ENCODE data around the gene CAPN12.

The CAPN12 gene

DNA sequence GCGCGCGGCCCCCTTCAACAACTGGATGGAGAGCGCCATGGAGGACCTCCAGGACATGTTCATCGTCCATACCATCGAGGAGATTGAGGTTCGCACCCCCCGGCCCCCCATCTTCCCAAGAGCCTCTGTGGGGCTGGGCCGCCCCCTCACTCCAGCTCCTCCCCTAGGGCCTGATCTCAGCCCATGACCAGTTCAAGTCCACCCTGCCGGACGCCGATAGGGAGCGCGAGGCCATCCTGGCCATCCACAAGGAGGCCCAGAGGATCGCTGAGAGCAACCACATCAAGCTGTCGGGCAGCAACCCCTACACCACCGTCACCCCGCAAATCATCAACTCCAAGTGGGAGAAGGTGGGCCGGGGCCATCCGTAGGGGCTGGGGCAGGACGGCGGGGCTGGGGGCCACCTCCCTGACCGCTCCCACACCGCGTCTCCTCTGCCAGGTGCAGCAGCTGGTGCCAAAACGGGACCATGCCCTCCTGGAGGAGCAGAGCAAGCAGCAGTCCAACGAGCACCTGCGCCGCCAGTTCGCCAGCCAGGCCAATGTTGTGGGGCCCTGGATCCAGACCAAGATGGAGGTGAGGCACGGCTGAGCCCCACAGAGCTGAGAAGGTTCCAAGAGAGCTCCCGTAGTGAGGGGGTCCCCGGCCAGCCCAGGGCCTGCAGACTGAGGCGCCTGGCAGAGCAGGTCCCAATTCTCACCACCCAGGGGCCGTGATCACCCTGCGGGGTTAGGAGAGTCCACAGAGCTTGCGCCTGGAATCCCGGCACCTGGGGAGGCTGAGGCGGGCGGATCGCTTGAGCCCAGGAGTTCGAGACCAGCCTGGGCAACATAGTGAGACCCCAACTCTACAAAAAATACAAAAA lies 20.1 kb downstream of the CAPN12 start:
- no peak for DNase-seq

DNA sequence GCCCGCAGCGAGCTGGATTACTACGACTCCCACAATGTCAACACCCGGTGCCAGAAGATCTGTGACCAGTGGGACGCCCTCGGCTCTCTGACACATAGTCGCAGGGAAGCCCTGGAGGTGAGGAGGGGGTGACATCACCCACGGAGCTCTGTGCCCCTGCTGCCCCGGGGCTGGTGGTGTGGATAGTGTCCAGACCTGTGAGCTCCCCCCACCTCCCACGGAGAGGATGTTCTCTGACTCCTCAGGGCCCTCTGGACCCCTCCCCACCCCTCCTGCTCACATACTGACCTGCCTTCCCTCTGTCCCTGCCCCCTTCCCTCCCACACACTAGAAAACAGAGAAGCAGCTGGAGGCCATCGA lies 20.7 kb downstream of the CAPN12 start:
- DNase-seq, result no peak

- no peak for DNase-seq
These were observed 21.2 kb downstream of the CAPN12 start for GRCh38 chr19:38722947-38723605.

DNA sequence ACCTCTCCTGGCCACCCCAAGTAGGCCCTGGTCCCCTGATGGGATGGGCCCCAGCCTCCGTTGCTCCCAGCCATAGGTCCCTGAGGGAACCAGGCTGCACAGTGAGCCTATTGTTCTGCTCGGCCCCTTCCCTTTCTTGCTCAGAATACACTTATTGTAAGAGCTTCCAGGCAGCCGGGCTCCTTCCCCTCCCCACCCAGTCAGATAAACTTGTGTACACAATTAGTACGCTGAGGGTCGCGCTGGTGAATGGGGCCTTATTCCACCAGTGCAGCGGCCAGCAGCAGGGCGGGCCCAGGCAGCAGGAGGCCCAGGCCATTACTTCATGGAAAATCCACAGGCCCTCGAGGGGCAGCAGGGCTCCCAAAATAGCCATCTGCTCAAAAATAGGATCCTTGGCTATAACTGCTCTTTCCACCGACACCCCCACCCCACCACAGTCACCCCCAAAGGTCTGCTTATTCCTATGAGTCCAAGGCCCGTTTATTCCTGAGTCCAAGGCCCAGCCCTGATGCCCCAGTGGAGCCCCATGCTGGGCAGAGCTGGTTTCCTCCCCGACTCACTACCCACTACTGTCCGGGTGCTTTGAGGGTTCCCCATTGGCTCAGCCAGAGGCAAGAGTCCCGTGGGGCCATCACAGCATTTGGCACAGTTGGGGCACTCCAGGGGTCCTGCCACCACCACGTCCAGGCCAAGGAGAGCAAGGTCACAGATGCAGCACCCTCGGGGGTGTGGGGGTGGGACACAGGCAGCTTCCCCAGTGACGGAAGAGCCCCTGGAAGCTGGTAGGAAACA lies 22.1 kb downstream of the CAPN12 start:
- no peak for DNase-seq

DNA sequence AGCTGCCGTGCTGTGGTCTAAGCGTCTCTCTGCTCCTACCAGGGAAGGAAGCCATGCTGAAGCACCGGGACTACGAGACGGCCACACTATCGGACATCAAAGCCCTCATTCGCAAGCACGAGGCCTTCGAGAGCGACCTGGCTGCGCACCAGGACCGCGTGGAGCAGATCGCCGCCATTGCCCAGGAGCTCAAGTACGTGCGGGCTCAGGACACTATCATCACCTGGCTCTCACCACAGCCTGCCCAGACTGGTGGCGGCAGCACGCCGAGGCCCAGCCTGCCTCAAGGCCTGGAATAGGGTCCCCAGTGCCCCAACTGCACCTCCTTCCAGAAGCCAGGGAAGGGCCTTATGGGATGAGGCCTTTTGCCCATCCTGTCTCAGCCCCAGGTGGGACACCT lies 22.8 kb downstream of the CAPN12 start:
- DNase-seq, result no peak

DNA sequence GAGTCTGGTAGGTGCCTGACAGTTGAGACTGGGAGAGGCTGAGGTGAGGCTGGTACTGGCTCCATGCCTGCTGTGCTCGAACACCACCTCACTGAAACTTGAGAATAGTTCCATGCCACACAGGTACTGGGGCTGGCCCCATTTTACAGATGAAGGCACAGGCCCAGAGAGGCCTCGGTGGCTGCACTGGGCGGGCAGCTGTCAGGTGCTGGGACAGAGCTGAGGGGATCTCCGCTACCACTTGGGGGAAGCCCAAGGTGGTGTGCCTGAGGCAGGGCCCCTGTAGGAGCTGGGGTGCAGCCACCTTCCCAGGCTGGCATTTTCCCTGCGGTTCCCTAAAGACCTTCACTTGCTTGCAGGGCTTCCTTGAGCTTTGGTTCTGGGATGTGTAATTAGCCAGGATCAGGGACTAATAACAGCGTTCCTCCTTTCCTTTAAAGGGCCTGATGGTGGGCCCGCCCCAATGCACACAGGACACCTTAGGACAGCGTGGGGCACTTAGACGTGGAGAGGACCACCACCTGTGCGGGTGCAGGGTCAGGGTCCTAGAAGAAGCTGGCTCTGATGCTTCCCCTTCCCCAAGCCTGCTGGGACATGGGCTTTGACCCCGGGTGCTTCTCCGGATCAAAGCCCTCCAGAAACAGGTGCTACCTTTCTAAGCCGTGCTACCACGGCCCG lies 23.6 kb downstream of the CAPN12 start:
- no peak for DNase-seq

GRCh38 chr19:38719761-38720558 lies 24.3 kb downstream of the CAPN12 start:
- DNase-seq, result no peak

- DNase-seq, result no peak
These were observed 25.3 kb downstream of the CAPN12 start for GRCh38 chr19:38718747-38719543.

DNA sequence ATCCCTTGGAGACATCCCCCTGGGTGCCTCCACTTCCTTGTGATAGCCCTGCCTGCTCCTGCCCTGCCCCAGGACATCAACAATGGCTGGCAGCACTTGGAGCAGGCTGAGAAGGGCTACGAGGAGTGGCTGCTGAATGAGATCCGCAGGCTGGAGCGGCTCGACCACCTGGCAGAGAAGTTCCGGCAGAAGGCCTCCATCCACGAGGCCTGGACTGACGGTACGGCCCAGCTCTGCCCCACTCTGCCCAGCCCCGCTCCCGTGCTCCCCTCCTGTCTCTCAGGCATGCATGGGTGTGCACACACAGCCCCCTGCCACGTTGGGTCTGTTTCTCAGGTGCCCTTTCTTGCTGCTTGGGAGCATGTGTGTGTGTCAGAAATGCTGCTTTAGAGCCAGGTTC lies 26.4 kb downstream of the CAPN12 start:
- no peak for DNase-seq

DNA sequence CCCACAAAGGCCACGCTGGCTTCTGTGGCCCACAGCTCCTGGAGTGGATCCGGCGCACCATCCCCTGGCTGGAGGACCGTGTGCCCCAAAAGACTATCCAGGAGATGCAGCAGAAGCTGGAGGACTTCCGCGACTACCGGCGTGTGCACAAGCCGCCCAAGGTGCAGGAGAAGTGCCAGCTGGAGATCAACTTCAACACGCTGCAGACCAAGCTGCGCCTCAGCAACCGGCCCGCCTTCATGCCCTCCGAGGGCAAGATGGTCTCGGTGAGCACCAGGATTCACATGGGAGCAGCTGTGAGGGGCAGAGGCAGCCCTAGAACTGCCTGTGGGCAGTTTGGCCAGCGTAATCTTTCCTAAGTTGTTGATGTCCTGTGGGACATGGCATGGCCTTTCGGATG lies 27.2 kb downstream of the CAPN12 start:
- DNase-seq, result no peak

GRCh38 chr19:38715555-38715954 lies 28.7 kb downstream of the CAPN12 start:
- DNase-seq, result no peak

DNA sequence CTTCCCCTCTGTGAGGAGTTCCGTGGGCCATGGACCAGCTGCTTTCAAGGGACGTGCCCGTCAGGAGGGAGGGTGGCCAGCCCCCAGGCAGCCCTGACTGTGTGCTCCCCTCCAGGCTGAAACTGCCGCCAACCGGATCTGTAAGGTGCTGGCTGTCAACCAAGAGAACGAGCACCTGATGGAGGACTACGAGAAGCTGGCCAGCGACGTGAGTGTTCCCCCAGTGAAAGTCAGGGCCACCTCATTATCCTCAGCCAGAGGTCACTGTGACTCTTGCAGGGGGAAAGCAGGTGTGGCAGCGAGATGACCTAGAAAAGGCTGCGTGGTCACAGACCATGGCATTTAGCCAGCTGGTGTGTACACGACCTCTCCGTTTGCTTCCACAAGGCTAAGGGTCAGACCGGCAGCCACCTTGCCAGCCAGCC lies 29.9 kb downstream of the CAPN12 start:
- DNase-seq, result no peak

DNA sequence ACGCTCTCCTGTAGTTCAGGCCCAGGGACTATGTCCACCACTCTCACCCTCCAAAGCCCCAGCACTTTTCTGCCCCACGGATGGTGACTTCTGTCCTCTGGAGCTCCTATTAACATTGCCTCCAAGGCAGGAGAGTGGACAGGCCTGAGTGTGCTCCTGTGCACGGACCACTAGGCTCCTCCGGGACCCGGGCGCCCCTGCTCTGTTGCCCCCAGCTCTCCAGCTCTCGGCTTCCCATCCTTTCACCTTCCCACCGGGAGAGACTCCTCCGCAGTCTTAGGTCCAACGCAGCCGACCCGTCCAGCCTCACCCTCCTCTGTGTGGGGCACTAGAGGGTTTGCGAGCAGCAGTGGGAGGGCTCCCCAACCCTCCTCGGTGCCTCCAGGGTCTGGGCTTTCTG lies 30.4 kb downstream of the CAPN12 start:
- no peak for DNase-seq

DNA sequence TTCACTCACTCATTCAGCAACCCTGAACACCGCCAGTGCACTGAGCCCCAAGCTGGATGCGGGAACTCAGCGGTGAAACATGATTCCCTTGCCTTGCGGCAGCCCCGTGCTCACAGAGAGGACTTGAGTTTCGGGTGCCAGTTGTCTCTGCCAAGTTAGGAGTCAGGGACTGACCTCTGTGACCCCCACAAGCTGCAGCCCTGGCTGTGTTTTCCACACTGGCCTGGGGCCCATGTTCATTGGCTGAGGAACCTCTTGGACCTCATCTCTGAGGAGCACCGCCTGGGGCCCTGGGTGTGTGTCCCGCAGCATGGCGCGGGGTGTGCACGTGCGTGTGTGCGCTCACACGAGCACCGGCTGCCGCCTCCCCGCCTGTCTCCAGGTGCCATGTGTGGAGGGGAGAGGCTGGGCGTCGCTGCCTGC lies 31.0 kb downstream of the CAPN12 start:
- DNase-seq, result no peak

- DNase-seq, result no peak
These were observed 32.0 kb downstream of the CAPN12 start for GRCh38 chr19:38712161-38712748.

- no peak for DNase-seq
These were observed 32.5 kb downstream of the CAPN12 start for GRCh38 chr19:38711726-38712153.

- no peak for DNase-seq
These were observed 33.1 kb downstream of the CAPN12 start for GRCh38 chr19:38710928-38711725.

DNA sequence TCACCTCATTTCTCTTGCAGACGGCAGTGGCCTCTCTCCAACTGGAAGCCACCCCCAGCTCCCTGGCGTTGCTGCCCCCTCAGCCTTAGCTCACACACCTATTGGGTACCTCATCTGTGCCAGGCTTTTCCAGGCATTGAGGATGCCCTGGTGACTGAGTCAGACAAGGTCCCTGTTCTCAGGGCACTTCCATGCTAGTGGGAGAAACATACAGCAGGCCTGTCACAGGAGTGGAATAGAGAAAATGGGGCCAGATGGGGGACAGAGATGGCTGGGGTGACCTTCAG lies 33.9 kb downstream of the CAPN12 start:
- no peak for DNase-seq

GRCh38 chr19:38709671-38710415 lies 34.4 kb downstream of the CAPN12 start:
- DNase-seq, result no peak

DNA sequence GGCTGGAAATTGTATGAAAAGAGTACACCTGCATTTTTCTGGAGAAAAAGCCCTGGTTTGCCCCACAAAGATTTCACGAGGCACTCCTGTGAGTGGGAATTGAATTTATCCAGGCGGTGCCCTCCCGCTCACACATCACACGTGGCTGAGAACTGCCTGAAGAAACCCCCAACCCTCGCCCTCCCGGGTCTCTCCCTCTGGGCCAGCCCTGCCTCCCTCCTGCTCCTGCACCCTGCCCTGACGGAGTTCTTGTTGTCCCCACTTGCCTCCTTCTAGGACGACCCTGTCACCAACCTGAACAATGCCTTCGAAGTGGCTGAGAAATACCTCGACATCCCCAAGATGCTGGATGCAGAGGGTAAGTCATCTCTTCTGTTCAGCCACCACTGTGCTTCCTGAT lies 35.2 kb downstream of the CAPN12 start:
- no peak for DNase-seq
